ENCODE results near the gene USP15.

USP15 gene

DNA sequence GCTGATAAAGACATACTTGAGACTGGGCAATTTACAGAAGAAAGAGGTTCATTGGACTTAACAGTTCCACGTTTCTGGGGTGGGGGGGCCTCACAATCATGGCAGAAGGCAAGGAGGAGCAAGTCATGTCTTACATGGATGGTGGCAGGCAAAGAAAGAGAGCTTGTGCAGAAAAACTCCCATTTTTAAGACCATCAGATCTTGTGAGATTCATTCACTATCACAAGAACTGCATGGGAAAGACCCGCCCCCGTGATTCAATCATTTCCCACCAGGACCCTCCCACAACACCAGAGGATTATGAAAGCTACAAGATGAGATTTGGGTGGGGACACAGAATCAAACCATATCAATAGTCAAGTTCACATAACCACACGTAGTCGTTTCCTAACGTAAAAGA lies 85.5 kb downstream of the USP15 start:
- Histone ChIP-seq H3K27me3 (ENCODE audit: control insufficient read depth, low read length) (no peaks in the 10 kb centered on the region), H4K20me1 (ENCODE audit: control insufficient read depth, insufficient read depth, low read depth, low read length) (no peaks in the 10 kb centered on the region)
- TF ChIP-seq EZH2phosphoT487 (IDR thresholded peaks at IDR 0.05; ENCODE audit: borderline replicate concordance, low read length) (no peak), CTCF (IDR thresholded peaks at IDR 0.05; ENCODE audit: low read depth, low read length, poor library complexity, severe bottlenecking) (no peak)

GRCh38 chr12:62346817-62347216 lies 86.6 kb downstream of the USP15 start:
- no peak overlapping the region for H3K27ac ChIP-seq (ENCODE audit: low read depth, low read length)
- no peak overlapping the region for H3K4me2 ChIP-seq (ENCODE audit: low read length)
- H3K79me2 ChIP-seq (ENCODE audit: control insufficient read depth, low read length) = no peaks in the 10 kb centered on the region
- H4K20me1 ChIP-seq (ENCODE audit: control insufficient read depth, insufficient read depth, low read depth, low read length) = no peaks in the 10 kb centered on the region
- H3F3A ChIP-seq (ENCODE audit: control insufficient read depth, insufficient read depth) = no peaks in the 10 kb centered on the region
- TF ChIP-seq CTCF (IDR thresholded peaks at IDR 0.05; ENCODE audit: low read depth, low read length, poor library complexity, severe bottlenecking) (no peak), EZH2phosphoT487 (IDR thresholded peaks at IDR 0.05; ENCODE audit: borderline replicate concordance, low read length) (no peak)
- H3K36me3 ChIP-seq (ENCODE audit: control insufficient read depth, low read length) = peaks cover 22% of the 10 kb centered on the region
- no peaks in the 10 kb centered on the region for H3K9me2 ChIP-seq (replicated peaks; ENCODE audit: control insufficient read depth, low read length)
- no peak overlapping the region for H3K4me3 ChIP-seq (ENCODE audit: low read length)
- no peaks in the 10 kb centered on the region for H3K9me3 ChIP-seq (ENCODE audit: control insufficient read depth, insufficient read depth, low read length)
- no peaks in the 10 kb centered on the region for H3K4me1 ChIP-seq (ENCODE audit: control insufficient read depth, low read length)
- H3K27me3 ChIP-seq (ENCODE audit: control insufficient read depth, low read length) = no peaks in the 10 kb centered on the region

More for the DNA sequence above, 85.5 kb downstream of the USP15 start:
- H3K79me2 ChIP-seq (ENCODE audit: control insufficient read depth, low read length) = peaks cover 2% of the 10 kb centered on the region
- H3K4me2 ChIP-seq (ENCODE audit: low read length) = no peak overlapping the region
- H3K36me3 ChIP-seq (ENCODE audit: control insufficient read depth, low read length) = peaks cover 20% of the 10 kb centered on the region
- H3K9me2 ChIP-seq (replicated peaks; ENCODE audit: control insufficient read depth, low read length) = no peaks in the 10 kb centered on the region
- no peaks in the 10 kb centered on the region for H3K9me3 ChIP-seq (ENCODE audit: control insufficient read depth, insufficient read depth, low read length)
- H3F3A ChIP-seq (ENCODE audit: control insufficient read depth, insufficient read depth) = no peaks in the 10 kb centered on the region
- H3K4me3 ChIP-seq (ENCODE audit: low read length) = no peak overlapping the region
- H3K4me1 ChIP-seq (ENCODE audit: control insufficient read depth, low read length) = no peaks in the 10 kb centered on the region
- H3K27ac ChIP-seq (ENCODE audit: low read depth, low read length) = no peak overlapping the region

- Histone ChIP-seq H3K9me3 (ENCODE audit: control insufficient read depth, insufficient read depth, low read length) (no peaks in the 10 kb centered on the region), H3K4me3 (ENCODE audit: low read length) (no peak overlapping the region), H3K4me2 (ENCODE audit: low read length) (no peak overlapping the region), H3K9me2 (replicated peaks; ENCODE audit: control insufficient read depth, low read length) (no peaks in the 10 kb centered on the region), H3K79me2 (ENCODE audit: control insufficient read depth, low read length) (no peaks in the 10 kb centered on the region), H3K27ac (ENCODE audit: low read depth, low read length) (no peak overlapping the region), H3K36me3 (ENCODE audit: control insufficient read depth, low read length) (peaks cover 14% of the 10 kb centered on the region), H3F3A (ENCODE audit: control insufficient read depth, insufficient read depth) (no peaks in the 10 kb centered on the region), H4K20me1 (ENCODE audit: control insufficient read depth, insufficient read depth, low read depth, low read length) (no peaks in the 10 kb centered on the region), H3K4me1 (ENCODE audit: control insufficient read depth, low read length) (no peaks in the 10 kb centered on the region), H3K27me3 (ENCODE audit: control insufficient read depth, low read length) (no peaks in the 10 kb centered on the region)
- TF ChIP-seq CTCF (IDR thresholded peaks at IDR 0.05; ENCODE audit: low read depth, low read length, poor library complexity, severe bottlenecking) (no peak), EZH2phosphoT487 (IDR thresholded peaks at IDR 0.05; ENCODE audit: borderline replicate concordance, low read length) (no peak)
Measured at GRCh38 chr12:62347922-62348650, 87.9 kb downstream of the USP15 start.
